Mucosa of rectum (tissue), 2 donors: Measurements from ENCODE around the gene HDAC9.

Source experiments
- H3K27ac ChIP-seq, 2 donors: one replicate each; pipeline ENCODE4 v1.7.0; 2013; ENCODE audit warnings: inconsistent platforms in 2 of 2, low read depth in 2 of 2, low read length in 2 of 2
- H3K27me3 ChIP-seq, 2 donors: one replicate each; pipeline ENCODE4 v1.7.0; 2013; ENCODE audit warnings: low read length in 2 of 2; ENCODE audit not compliant: control insufficient read depth in 2 of 2, insufficient read depth in 2 of 2
- H3K36me3 ChIP-seq, 2 donors: one replicate each; pipeline ENCODE4 v1.7.0; 2013; ENCODE audit warnings: low read length in 2 of 2; ENCODE audit not compliant: control insufficient read depth in 2 of 2, insufficient read depth in 2 of 2
- H3K4me1 ChIP-seq, 2 donors: one replicate each; pipeline ENCODE4 v1.7.0; 2013; ENCODE audit warnings: low read length in 2 of 2, mild to moderate bottlenecking in 1 of 2; ENCODE audit not compliant: control insufficient read depth in 2 of 2, insufficient read depth in 2 of 2
- H3K4me3 ChIP-seq, 2 donors: one replicate each; pipeline ENCODE4 v1.7.0; 2013; ENCODE audit warnings: low read length in 2 of 2
- H3K9ac ChIP-seq, 2 donors: one replicate each; pipeline ENCODE4 v1.7.0; 2013; ENCODE audit warnings: low read length in 2 of 2, low read depth in 1 of 2, mild to moderate bottlenecking in 1 of 2
- H3K9me3 ChIP-seq, 2 donors: one replicate each; pipeline ENCODE4 v1.7.0; 2013; ENCODE audit warnings: low read length in 2 of 2; ENCODE audit not compliant: control insufficient read depth in 2 of 2
- donor health status: healthy.
- donor health status: Normal muscosa, but diverticular disease.

Gene HDAC9

DNA sequence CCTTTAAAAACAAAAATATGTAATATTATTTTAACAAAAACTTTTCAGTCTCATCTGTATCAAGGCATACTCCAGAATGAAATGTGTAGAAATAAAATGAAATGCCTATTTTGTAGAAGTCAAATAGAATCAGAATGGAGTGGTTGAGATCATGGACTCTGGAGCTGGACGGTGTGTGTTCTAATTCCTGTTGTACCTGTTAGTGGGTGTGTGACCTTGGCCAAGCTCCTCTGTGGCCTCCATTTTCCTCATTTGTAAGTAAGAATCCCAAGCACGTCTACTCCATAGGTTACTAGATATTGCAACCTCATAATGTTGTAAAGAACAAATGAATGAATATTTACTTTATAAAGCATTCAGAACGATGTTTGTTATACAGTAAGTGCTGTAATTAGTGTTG is 74.9 kb downstream of the HDAC9 start:
- H3K4me3 ChIP-seq, result no peak overlapping the region
- no peaks in the 10 kb centered on the region for H3K27me3 ChIP-seq
- H3K9ac ChIP-seq, result no peak overlapping the region
- no peak overlapping the region for H3K27ac ChIP-seq
- H3K4me1 ChIP-seq, result no peaks in the 10 kb centered on the region
- H3K36me3 ChIP-seq, result peaks cover 0 to 3% of the 10 kb centered on the region in 2 donors
- H3K9me3 ChIP-seq, result no peaks in the 10 kb centered on the region

DNA sequence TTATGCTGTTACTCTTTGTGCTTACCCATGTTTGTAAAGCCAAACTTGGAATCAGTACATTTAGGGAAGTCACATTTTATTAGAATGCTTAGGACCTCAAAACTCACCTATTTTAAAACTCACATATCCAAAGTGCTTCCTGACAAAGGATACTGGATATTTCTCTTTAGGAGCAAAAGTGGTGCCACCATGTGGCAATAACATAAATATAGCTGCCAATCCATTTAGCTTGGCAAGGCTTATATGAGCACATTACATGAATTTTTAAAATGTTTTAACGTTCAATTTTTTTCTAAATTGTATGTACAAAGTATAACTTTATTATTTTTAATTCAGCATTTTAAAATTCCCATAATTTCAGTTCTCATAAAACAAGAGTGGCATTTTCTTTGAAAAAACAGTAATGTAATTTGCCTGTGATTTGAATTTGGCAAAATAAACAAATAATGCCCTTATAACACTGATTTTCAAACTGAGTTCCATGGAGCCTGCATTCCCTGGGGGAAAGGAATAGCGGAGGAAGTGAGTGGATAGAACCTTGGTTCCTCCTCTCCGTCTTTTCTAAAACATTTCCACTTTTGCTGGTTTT is 75.4 kb downstream of the HDAC9 start:
- H3K9ac ChIP-seq, result no peak overlapping the region
- no peak overlapping the region for H3K4me3 ChIP-seq
- no peak overlapping the region for H3K27ac ChIP-seq
- H3K9me3 ChIP-seq, result no peaks in the 10 kb centered on the region
- peaks cover 0 to 1% of the 10 kb centered on the region in 2 donors for H3K4me1 ChIP-seq
- H3K36me3 ChIP-seq, result peaks cover 0 to 3% of the 10 kb centered on the region in 2 donors
- H3K27me3 ChIP-seq, result no peaks in the 10 kb centered on the region

DNA sequence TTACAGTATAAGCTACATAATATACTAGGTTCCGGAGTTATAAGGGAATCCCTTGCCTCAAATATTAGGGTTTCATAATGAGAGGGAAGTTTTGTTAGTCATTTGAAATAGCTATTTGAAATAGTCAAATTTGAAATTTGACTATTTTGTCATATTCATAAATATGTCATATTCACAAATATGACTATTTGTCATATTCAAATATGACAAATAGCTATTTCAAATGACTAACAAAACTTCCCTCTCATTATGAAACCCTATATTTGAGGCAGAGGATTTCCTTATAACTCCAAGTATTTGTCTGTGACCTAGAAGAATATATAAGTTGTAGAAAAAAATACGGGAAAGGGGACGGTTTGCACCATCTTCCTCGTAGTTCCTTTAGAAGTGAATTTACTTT is 76.6 kb downstream of the HDAC9 start:
- Histone ChIP-seq H3K4me1 (peaks cover 9 to 13% of the 10 kb centered on the region in 2 donors), H3K36me3 (peaks cover 0 to 3% of the 10 kb centered on the region in 2 donors), H3K27me3 (no peaks in the 10 kb centered on the region), H3K9me3 (no peaks in the 10 kb centered on the region), H3K4me3 (no peak overlapping the region), H3K27ac (no peak overlapping the region), H3K9ac (no peak overlapping the region)

DNA sequence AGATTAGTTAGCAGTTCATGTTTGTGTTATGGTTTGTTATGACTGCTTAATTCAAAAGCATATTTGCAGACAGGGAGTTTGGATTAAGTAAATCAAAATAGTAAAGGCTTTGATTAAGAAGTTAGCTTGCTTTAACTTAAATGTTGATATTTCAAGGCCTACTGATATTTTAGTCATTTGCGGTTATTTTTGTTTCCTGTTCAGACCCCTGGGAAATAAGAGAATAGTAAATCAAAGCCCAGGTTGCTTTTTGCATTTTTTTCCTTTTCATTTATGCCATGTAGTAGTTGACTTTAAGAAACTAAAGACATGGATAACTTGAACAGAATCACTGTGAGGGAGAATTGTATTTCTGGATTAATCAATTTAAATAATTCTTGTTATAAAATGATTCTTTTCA is 77.3 kb downstream of the HDAC9 start:
- no peak overlapping the region for H3K27ac ChIP-seq
- H3K4me1 ChIP-seq, result peaks cover 9 to 15% of the 10 kb centered on the region in 2 donors
- no peak overlapping the region for H3K4me3 ChIP-seq
- H3K9me3 ChIP-seq, result no peaks in the 10 kb centered on the region
- no peak overlapping the region for H3K9ac ChIP-seq
- H3K27me3 ChIP-seq, result no peaks in the 10 kb centered on the region
- H3K36me3 ChIP-seq, result peaks cover 0 to 3% of the 10 kb centered on the region in 2 donors

DNA sequence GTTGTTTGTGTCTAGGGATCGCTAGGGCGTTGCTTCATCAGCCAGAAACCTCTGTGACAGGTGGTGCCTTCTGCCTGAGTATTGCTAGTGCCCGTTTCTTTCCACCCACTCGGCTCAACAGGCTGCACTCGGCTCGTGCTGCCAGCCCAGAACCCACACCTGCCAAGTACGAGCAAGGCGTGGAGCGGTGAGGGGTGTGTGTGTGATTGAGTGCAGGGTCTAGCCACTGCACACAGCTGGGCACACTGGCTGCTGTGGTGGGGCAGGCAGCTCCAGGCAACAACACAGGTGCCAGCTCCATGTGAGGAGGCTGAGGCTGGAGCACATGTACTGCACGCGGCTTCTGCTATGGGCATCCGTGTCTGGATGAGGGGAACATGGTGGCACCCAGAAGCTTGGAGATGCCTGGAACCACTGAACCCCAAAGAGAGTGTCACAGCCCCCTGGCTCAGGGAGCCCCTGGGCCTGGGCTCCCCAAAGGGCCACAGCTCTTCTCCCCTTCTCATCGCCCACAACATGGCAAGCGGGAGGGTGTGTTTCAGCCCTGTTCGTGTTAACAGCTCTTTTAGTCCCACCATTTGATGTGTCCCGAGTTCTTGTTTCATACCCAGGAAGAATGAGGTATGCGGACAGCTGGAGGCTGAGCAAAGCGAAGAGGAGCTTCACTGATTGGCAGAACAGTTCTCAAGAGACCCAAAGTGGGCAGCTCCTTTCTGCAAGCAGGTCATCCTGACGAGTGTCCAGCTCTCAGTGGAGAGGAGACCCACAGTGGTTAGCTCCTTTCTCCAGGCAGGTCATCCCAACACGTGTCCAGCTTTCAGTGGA is 78.1 kb downstream of the HDAC9 start:
- no peak overlapping the region for H3K27ac ChIP-seq
- H3K4me3 ChIP-seq, result no peak overlapping the region
- no peaks in the 10 kb centered on the region for H3K27me3 ChIP-seq
- no peaks in the 10 kb centered on the region for H3K9me3 ChIP-seq
- H3K4me1 ChIP-seq, result peaks cover 9 to 15% of the 10 kb centered on the region in 2 donors
- no peak overlapping the region for H3K9ac ChIP-seq
- peaks cover 0 to 3% of the 10 kb centered on the region in 2 donors for H3K36me3 ChIP-seq

DNA sequence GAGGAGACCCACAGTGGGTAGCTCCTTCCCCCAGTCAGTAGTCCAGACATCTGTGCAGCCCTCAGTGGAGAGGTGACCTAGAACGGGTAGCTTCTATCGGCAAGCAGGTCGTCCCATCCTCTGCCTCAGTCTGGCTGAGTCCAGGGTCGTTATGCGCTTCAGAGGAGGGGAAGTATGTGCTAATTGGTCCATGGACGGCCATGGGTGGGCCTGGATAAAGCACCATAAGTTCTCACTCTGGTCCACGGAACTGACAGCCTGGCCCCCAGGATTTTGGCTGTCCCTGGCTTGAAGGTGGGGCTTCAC is 78.6 kb downstream of the HDAC9 start:
- H3K4me1 ChIP-seq, result peaks cover 9 to 15% of the 10 kb centered on the region in 2 donors
- no peak overlapping the region for H3K9ac ChIP-seq
- no peaks in the 10 kb centered on the region for H3K27me3 ChIP-seq
- no peak overlapping the region for H3K4me3 ChIP-seq
- H3K27ac ChIP-seq, result no peak overlapping the region
- no peaks in the 10 kb centered on the region for H3K9me3 ChIP-seq
- H3K36me3 ChIP-seq, result peaks cover 0 to 3% of the 10 kb centered on the region in 2 donors

DNA sequence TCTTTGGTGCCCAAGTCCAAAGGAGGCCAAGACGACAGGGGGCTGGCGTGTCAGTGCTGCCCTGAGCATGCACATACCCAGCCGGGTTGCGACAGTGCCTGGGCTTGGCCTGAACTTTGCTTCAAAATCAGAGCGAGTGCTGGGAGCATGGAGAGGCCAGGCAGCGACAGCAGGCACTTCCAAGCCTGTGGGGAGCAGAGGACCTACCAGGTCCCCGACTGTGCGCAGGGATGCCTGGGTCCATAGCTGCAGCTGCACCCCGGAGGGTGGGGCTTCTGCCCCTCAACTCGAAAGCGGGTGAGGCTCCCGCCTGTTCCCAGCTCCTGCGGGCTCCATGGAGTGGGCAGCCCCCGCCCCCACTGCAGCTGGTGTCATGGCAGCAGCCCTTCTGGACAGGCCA is 79.1 kb downstream of the HDAC9 start:
- H3K4me3 ChIP-seq, result no peak overlapping the region
- H3K27me3 ChIP-seq, result no peaks in the 10 kb centered on the region
- peaks cover 0 to 3% of the 10 kb centered on the region in 2 donors for H3K36me3 ChIP-seq
- no peak overlapping the region for H3K9ac ChIP-seq
- no peaks in the 10 kb centered on the region for H3K9me3 ChIP-seq
- no peak overlapping the region for H3K27ac ChIP-seq
- peaks cover 9 to 15% of the 10 kb centered on the region in 2 donors for H3K4me1 ChIP-seq

DNA sequence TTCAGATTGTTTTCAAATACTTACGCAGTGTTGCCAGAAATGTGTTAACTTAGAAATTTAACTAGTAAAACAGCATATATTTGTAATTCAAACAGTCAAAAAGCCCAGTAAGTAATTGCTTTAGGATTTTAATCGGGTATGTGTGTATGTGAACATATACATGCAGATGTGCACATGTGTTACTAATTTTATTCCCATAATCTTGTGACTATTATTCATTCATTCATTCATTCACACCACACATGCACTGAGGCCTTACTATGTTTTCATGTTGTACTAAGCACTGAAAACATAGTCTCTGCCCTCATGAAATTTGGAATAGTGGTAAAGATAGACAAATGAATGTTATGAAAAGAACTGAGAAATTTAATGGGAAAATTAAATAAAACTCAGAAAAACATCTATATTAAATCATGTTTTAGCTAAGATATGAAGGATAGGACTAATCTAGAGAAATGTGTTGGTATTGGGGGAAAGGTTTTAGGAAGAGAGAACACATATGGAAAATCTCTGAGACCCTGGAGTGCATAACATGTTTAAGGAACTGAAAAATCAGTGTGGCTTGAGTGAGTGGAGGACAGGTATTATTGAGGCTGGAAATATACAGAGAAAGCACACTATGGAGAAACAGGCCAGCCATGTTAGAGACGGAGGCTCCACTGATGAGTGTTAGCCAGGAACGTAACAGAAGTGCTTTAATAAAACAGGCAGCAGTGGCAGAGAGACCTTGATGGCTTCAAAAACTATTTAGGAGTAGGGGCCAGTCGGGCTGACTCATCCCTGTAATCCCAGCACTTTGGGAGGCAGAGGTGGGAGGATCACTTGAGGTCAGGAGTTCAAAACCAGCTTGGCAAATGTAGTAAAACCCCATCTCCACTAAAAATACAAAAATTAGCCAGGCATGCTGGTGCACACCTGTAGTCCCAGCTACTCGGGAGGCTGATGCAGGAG is 80.3 kb downstream of the HDAC9 start:
- Histone ChIP-seq H3K4me3 (no peak overlapping the region), H3K27me3 (no peaks in the 10 kb centered on the region), H3K36me3 (peaks cover 0 to 3% of the 10 kb centered on the region in 2 donors), H3K27ac (peak overlapping the region; percentile 41 to 85), H3K9me3 (no peaks in the 10 kb centered on the region), H3K9ac (peak overlapping the region in 1 of 2 donors; percentile 5), H3K4me1 (peaks cover 9 to 15% of the 10 kb centered on the region in 2 donors)

DNA sequence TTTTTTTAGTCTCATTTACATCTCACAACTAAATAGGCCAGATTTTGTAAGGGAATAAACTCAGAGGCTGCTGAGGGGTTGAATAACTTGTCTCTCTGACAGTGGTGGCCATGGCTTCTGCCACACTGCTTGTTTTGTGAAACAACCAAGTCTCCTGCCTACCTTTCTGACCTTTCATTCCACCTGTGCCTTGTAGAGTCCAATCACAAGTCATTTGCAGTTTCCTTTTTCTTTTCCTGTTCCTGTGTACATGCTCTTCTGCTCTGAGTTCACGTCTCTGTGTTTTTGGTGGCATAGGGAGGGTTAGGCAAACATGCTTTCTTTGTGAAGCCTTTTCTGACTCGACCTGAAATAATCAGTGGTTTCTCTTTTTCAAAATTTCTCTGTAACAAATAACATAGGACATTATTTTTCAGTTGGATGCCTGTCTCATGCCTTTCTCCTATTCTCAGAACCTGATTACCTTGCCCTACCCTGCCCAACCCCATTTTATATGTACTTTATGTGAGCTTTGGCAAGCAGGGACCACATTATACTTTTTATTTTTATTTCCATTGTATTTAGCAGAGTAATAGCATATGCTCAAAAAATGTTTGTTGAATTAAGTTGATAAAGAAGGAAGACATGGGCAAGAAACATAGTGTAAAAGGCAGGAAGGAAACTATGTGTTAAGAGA is 81.7 kb downstream of the HDAC9 start:
- no peaks in the 10 kb centered on the region for H3K9me3 ChIP-seq
- no peaks in the 10 kb centered on the region for H3K27me3 ChIP-seq
- no peak overlapping the region for H3K9ac ChIP-seq
- peaks cover 9 to 15% of the 10 kb centered on the region in 2 donors for H3K4me1 ChIP-seq
- peaks cover 0 to 3% of the 10 kb centered on the region in 2 donors for H3K36me3 ChIP-seq
- H3K4me3 ChIP-seq, result peak overlapping the region in 1 of 2 donors; percentile 7
- peak overlapping the region; percentile 64 to 85 for H3K27ac ChIP-seq
